A673 (cell line): ENCODE data around the gene UBA5. TPM values are rescaled to one million over a fixed set of nuclear protein-coding genes. Genes with fewer than 3 reads are reported as not detected.
"Not testable (repeated sequence)": the region's sequence is repeated elsewhere in the genome, so short reads cannot be mapped to it uniquely, and the experiment has no call there.

Experiments
- Bru-seq: library from RNA; stranded (reverse); fragments of 400-500 nt; gene quantifications from one replicate; lab custom pipeline; 2021; lab: Mats Ljungman, UMichigan
- BruChase-seq, 2 experiments: library from RNA; stranded (reverse); fragments of 400-500 nt; gene quantifications; one replicate each; lab custom pipeline; 2021; lab: Mats Ljungman, UMichigan
- BruUV-seq: library from RNA; stranded (reverse); fragments of 400-500 nt; replicated peaks from 2 replicates; lab custom pipeline; 2021; lab: Mats Ljungman, UMichigan
- CTCF ChIA-PET: fragments of 300-600 bp; sonication (Branson Sonifier 250); formaldehyde crosslinking; loops from one replicate; lab custom pipeline; 2022; ENCODE audit warnings: antibody characterized with exemption; lab: Charles Lee
- POLR2A ChIA-PET: fragments of 300-600 bp; sonication (Branson Sonifier 250); formaldehyde crosslinking; loops from one replicate; lab custom pipeline; 2022; ENCODE audit warnings: antibody characterized with exemption; ENCODE audit not compliant: low non-redundant PET; lab: Charles Lee
- DNase-seq: peaks from one replicate; pipeline ENCODE4 v3.0.0-alpha.2; 2015; ENCODE audit warnings: low spot score
- H3K27ac ChIP-seq: fragments of 200-600 bp; sonication (generic); 2 replicates; pipeline ENCODE4 v1.5.1; 2016; ENCODE audit warnings: mixed run types, low read depth, mild to moderate bottlenecking, mixed read lengths, antibody characterized with exemption, low read length; ENCODE audit not compliant: poor library complexity, severe bottlenecking
- H3K27me3 ChIP-seq: fragments of 200-600 bp; sonication (generic); replicated peaks from 2 replicates; pipeline ENCODE4 v1.6.1; 2017; ENCODE audit warnings: mixed run types, low read depth, mild to moderate bottlenecking, mixed read lengths, antibody characterized with exemption, low read length; ENCODE audit not compliant: insufficient read depth, poor library complexity
- H3K36me3 ChIP-seq: fragments of 200-600 bp; sonication (generic); 2 replicates; pipeline ENCODE4 v1.6.1; 2016; ENCODE audit warnings: mixed run types, mild to moderate bottlenecking, mixed read lengths, antibody characterized with exemption, low read length; ENCODE audit not compliant: insufficient read depth, poor library complexity, severe bottlenecking
- H3K4me1 ChIP-seq: fragments of 200-600 bp; sonication (generic); 2 replicates; pipeline ENCODE4 v1.6.1; 2017; ENCODE audit warnings: mixed run types, mild to moderate bottlenecking, mixed read lengths, antibody characterized with exemption, low read length; ENCODE audit not compliant: insufficient read depth, poor library complexity, severe bottlenecking
- H3K4me3 ChIP-seq: fragments of 200-600 bp; sonication (generic); 2 replicates; pipeline ENCODE4 v1.5.1; 2016; ENCODE audit warnings: low read depth, mixed run types, mild to moderate bottlenecking, mixed read lengths, low read length; ENCODE audit not compliant: poor library complexity, severe bottlenecking
- H3K9me3 ChIP-seq: fragments of 200-600 bp; sonication (generic); 2 replicates; pipeline ENCODE4 v1.6.1; 2016; ENCODE audit warnings: mixed run types, low read depth, mild to moderate bottlenecking, mixed read lengths, antibody characterized with exemption, low read length; ENCODE audit not compliant: poor library complexity, severe bottlenecking
- EZH2 ChIP-seq: fragments of 200-600 bp; sonication (generic); IDR thresholded peaks from 2 replicates; pipeline ENCODE4 v1.6.1; 2017; ENCODE audit warnings: borderline replicate concordance, low read depth, mild to moderate bottlenecking, mixed read lengths, antibody characterized with exemption, low read length; ENCODE audit not compliant: poor library complexity, severe bottlenecking
- intact Hi-C: fragments of 100-400 bp; cut with micrococcal nuclease; formaldehyde crosslinking; loops from one replicate; pipeline ENCODE4 v1.10.0; 2022; ENCODE audit not compliant: unreplicated experiment
- long read RNA-seq: library from polyadenylated mRNA; stranded (forward); transcript quantifications from one replicate; pipeline ENCODE4 v2.0.0, GENCODE V29; 2022
- total RNA-seq: library from RNA; stranded (reverse); gene quantifications from 2 replicates; pipeline ENCODE4 v1.2.3, GENCODE V29; 2021
- TF ChIP-seq, protein P1 (sequence below): fragments of 300-800, 200-600 bp; sonication (generic); conservative IDR thresholded peaks from 2 replicates; pipeline ENCODE4 v1.5.1; 2017; ENCODE audit warnings: low read depth, mild to moderate bottlenecking, antibody characterized with exemption, low read length, moderate library complexity, mixed read lengths

Gene UBA5
- total RNA-seq (50.0 and 55.8 TPM in 2 replicates), Bru-seq, nascent RNA (percentile 84 among the genes with signal in this experiment), BruChase-seq, experiment 1, labeled RNA remaining after a 2-hour chase (percentile 95 among the genes with signal in this experiment), BruChase-seq, experiment 2, labeled RNA remaining after a 6-hour chase (percentile 81 among the genes with signal in this experiment)
- long read RNA-seq, transcript UBA5-202 (12 exons, 3,705 nt) = major isoform, 161 of 185 reads
- long read RNA-seq, partial matches to known transcripts = 10 of 185 reads
- long read RNA-seq, other reads (novel, unspliced or antisense) = 13 of 185 reads

DNA sequence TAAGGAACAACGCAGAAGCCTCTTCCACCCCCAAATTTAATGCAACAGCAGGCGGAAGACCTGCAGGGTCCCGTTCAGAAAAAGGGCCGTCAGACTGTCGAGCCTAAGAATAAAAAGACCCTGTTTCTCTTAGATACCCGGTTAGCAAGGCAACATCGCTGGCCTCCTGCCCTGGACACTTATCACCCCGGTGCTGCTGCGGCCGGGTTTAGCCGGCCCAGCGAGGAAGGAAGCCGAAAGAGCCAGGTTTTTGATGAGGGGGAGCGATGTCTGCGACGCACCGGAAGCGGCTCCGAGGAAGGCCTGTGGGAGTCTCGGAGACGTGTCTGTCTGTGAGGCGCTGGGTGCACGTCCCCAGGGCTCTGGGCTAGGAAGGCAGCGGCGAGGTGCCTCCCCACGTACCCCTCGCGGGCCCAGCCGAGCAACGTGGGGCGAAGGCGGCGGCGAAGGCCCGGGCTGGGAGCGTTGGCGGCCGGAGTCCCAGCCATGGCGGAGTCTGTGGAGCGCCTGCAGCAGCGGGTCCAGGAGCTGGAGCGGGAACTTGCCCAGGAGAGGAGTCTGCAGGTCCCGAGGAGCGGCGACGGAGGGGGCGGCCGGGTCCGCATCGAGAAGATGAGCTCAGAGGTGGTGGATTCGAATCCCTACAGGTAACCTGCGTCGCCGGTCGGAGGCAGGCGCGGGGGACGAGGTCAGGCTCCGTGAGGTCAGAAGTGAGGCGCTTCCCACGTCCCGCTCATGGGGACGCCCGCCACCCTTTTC, at the start of gene UBA5:
UBA5 (plus strand) TSS at position 278 of the 759 bp plus-strand sequence; CDS start at position 487, 209 bp downstream.
- no TSS peak for BruUV-seq
- intact Hi-C loops = loop anchor here (5.0 kb wide), 1 partner anchor 62 kb away; the partner anchor contains the start of gene NPHP3
- CTCF ChIA-PET = no interaction called here
- Histone ChIP-seq H3K27me3 (no peaks in the 10 kb centered on the region), H3K9me3 (no peaks in the 10 kb centered on the region), H3K36me3 (no peaks in the 10 kb centered on the region), H3K4me3 (peak within 1 kb of the TSS; percentile 87), H3K27ac (peak within 1 kb of the TSS; percentile 93), H3K4me1 (peaks cover 10% of the 10 kb centered on the region)
- TF ChIP-seq EZH2 = no peak
- TF ChIP-seq, protein P1, sequence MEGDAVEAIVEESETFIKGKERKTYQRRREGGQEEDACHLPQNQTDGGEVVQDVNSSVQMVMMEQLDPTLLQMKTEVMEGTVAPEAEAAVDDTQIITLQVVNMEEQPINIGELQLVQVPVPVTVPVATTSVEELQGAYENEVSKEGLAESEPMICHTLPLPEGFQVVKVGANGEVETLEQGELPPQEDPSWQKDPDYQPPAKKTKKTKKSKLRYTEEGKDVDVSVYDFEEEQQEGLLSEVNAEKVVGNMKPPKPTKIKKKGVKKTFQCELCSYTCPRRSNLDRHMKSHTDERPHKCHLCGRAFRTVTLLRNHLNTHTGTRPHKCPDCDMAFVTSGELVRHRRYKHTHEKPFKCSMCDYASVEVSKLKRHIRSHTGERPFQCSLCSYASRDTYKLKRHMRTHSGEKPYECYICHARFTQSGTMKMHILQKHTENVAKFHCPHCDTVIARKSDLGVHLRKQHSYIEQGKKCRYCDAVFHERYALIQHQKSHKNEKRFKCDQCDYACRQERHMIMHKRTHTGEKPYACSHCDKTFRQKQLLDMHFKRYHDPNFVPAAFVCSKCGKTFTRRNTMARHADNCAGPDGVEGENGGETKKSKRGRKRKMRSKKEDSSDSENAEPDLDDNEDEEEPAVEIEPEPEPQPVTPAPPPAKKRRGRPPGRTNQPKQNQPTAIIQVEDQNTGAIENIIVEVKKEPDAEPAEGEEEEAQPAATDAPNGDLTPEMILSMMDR = no peak
- POLR2A ChIA-PET = interaction anchor here (0.6 kb wide), 1 partner anchor 11 kb away, joined by 3 read pairs; no protein-coding TSS in a partner anchor
- peak; percentile 79 for DNase-seq

DNA sequence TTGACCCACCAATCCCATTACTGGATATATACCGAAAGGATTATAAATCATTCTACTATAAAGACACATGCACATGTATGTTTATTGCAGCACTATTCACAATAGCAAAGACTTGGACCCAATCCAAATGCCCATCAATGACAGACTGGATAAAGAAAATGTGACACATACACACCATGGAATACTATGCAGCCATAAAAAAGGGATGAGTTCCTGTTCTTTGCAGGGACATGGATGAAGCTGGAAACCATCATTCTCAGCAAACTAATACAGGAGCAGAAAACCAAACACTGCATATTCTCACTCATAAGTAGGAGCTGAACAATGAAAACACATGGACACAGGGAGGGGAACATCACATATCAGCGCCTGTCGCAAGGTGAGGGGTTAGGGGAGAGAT, 44.8 kb upstream of the UBA5 start:
- intact Hi-C loops, BruUV-seq, DNase-seq, H3K4me1 ChIP-seq, H3K27ac ChIP-seq, H3K36me3 ChIP-seq, POLR2A ChIA-PET, H3K4me3 ChIP-seq, H3K9me3 ChIP-seq, H3K27me3 ChIP-seq, CTCF ChIA-PET: not testable (repeated sequence)

- no peak for TF ChIP-seq EZH2
- TF ChIP-seq, protein P1 = no peak
- Histone ChIP-seq H3K27me3 (no peaks in the 10 kb centered on the region), H3K36me3 (no peaks in the 10 kb centered on the region), H3K4me3 (no peak overlapping the region), H3K27ac (no peak overlapping the region), H3K4me1 (no peaks in the 10 kb centered on the region), H3K9me3 (no peaks in the 10 kb centered on the region)
- ChIA-PET POLR2A (no interaction called here), CTCF (no interaction called here)
- no TSS peak for BruUV-seq
- intact Hi-C loops = no loop called here
- DNase-seq = no peak
Measured at GRCh38 chr3:132615881-132616280, 44.2 kb upstream of the UBA5 start.
